Subcutaneous abdominal adipose tissue (tissue), 5 donors: ENCODE data around the gene SHISA2.
A peak's percentile ranks its signal among the peaks of the same experiment; 100 is the strongest.

Experiments
- H3K27ac ChIP-seq: one replicate; pipeline ENCODE4 v1.7.0; 2013; ENCODE audit warnings: low read depth, mild to moderate bottlenecking, inconsistent platforms, low read length, moderate library complexity
- H3K27me3 ChIP-seq, 5 donors: one replicate each; pipeline ENCODE4 v1.7.0; 2013; ENCODE audit warnings: low read length in 5 of 5, inconsistent platforms in 1 of 5; ENCODE audit not compliant: control insufficient read depth in 5 of 5, insufficient read depth in 4 of 5
- H3K36me3 ChIP-seq, 5 donors: one replicate each; pipeline ENCODE4 v1.7.0; 2013; ENCODE audit warnings: low read length in 5 of 5; ENCODE audit not compliant: control insufficient read depth in 5 of 5, insufficient read depth in 5 of 5
- H3K4me1 ChIP-seq, 5 donors: one replicate each; pipeline ENCODE4 v1.7.0; 2013; ENCODE audit warnings: low read length in 5 of 5, mild to moderate bottlenecking in 3 of 5, moderate library complexity in 1 of 5; ENCODE audit not compliant: control insufficient read depth in 5 of 5, insufficient read depth in 5 of 5
- H3K4me3 ChIP-seq, 5 donors: one replicate each; pipeline ENCODE4 v1.7.0; 2013; ENCODE audit warnings: low read length in 5 of 5, low read depth in 1 of 5
- H3K9ac ChIP-seq, 5 donors: one replicate each; pipeline ENCODE4 v1.7.0; 2013; ENCODE audit warnings: low read length in 5 of 5, mild to moderate bottlenecking in 4 of 5, moderate library complexity in 3 of 5
- H3K9me3 ChIP-seq, 5 donors: one replicate each; pipeline ENCODE4 v1.7.0; 2013; ENCODE audit warnings: low read length in 5 of 5; ENCODE audit not compliant: control insufficient read depth in 5 of 5
- donor health status: healthy.
- donor health status: healthy.
- donor health status: healthy.
- donor health status: healthy.
- donor health status: healthy.

Gene SHISA2

DNA sequence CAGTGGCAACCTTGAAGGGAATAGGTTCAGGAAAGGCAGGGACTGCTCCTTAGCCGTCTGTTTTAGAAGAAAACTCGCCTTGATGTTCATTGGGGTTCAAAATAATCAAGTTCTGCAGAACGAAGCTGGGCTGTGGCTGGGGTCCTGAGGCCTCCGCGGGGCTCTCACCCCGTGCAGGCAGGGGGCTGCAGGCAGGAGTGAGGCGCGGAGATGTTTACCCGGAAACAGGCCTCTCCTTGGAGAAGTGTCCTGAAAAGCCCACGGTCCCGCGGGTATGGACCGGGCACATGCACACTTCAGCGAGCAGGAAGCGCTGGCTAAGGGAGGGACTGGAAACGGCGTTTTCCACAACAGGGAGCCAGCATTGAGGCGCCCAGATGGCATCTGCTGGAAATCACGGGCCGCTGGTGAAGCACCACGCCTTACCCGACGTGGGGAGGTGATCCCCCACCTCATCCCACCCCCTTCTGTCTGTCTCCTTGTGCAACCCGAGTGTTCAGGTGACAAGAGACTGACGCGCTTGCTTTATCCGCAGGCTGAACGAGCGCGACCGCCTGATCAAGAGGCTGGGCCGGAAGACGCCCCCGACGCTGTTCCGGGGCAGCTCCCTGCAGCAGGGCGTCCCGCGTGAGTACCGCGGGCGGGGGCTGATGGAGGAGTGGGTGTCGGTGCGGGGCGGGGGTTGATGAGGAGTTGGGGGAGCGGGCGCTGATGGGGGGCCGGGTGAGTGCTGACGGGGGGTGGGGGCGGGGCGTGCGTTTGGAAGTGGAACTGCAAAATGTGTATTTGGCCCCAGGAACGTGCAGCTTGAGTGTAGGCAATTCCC, 39.6 kb downstream of the SHISA2 start:
- no peak overlapping the region for H3K27ac ChIP-seq
- no peaks in the 10 kb centered on the region for H3K36me3 ChIP-seq
- H3K9ac ChIP-seq: peak overlapping the region in 1 of 5 donors; percentile 57
- peaks cover 0 to 24% (median 19%) of the 10 kb centered on the region in 5 donors for H3K4me1 ChIP-seq
- peaks cover 0 to 6% (median 0%) of the 10 kb centered on the region in 5 donors for H3K9me3 ChIP-seq
- peaks cover 0 to 13% (median 3%) of the 10 kb centered on the region in 5 donors for H3K27me3 ChIP-seq
- H3K4me3 ChIP-seq: peak overlapping the region; percentile 60 to 75 (median 74)

DNA sequence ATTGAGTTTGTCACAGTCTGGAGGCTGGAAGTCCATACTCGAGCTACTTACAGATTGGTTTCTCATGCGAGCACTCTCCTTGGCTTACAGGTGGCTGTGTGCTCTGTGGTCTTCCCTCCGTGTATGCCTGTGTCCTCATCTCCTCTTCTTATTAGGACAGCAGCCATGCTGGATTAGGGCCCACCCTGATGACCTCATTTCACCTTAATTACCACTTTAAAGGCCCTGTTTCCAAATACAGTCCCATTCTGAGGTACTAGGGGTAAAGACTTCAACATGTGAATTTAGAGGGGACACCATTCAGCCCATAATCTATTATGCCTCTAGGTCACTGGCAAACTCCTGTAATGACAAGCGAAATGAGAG, 40.6 kb downstream of the SHISA2 start:
- Histone ChIP-seq H3K9me3 (peaks cover 0 to 6% (median 2%) of the 10 kb centered on the region in 5 donors), H3K27me3 (peaks cover 0 to 13% (median 3%) of the 10 kb centered on the region in 5 donors), H3K4me3 (no peak overlapping the region), H3K36me3 (no peaks in the 10 kb centered on the region), H3K9ac (no peak overlapping the region), H3K4me1 (peaks cover 0 to 14% (median 12%) of the 10 kb centered on the region in 5 donors), H3K27ac (no peak overlapping the region)

DNA sequence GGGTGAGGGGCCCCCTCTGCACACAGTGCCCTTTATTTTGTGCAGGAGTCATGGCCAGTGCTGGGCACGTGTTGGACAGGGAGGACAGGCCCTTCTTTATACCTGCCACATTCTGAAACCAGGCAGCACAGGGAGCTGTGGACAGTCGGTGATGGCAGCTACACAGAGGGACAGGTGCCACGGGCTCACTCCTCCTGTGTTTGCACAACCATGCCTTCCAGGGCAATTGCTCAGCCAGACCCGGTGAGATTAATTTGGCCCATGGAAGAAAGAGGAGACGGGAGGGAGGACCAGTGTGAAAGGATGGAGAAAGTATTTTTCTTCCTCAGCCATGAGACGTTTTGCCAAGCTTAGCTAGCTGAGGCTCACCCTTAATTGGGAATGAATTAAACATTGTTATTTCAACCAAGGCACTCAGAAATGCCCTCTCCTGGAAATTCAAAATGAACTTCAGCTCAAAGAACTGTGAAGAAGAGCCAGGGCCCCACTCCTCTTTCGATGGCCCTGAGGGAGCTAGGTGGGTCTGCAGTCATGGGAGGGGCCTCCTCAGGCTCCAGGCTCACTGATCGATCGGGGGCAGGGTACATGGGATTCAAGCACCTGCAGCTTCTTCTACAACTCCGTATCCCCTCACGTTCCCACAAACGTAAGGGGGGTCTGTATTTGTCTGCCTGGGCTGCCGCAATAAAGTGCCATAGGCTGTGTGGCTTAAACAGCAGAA, 41.2 kb downstream of the SHISA2 start:
- no peak overlapping the region for H3K9ac ChIP-seq
- no peak overlapping the region for H3K4me3 ChIP-seq
- no peak overlapping the region for H3K27ac ChIP-seq
- H3K9me3 ChIP-seq: peaks cover 0 to 6% (median 2%) of the 10 kb centered on the region in 5 donors
- peaks cover 0 to 9% (median 8%) of the 10 kb centered on the region in 5 donors for H3K4me1 ChIP-seq
- H3K27me3 ChIP-seq: peaks cover 0 to 13% (median 3%) of the 10 kb centered on the region in 5 donors
- no peaks in the 10 kb centered on the region for H3K36me3 ChIP-seq

DNA sequence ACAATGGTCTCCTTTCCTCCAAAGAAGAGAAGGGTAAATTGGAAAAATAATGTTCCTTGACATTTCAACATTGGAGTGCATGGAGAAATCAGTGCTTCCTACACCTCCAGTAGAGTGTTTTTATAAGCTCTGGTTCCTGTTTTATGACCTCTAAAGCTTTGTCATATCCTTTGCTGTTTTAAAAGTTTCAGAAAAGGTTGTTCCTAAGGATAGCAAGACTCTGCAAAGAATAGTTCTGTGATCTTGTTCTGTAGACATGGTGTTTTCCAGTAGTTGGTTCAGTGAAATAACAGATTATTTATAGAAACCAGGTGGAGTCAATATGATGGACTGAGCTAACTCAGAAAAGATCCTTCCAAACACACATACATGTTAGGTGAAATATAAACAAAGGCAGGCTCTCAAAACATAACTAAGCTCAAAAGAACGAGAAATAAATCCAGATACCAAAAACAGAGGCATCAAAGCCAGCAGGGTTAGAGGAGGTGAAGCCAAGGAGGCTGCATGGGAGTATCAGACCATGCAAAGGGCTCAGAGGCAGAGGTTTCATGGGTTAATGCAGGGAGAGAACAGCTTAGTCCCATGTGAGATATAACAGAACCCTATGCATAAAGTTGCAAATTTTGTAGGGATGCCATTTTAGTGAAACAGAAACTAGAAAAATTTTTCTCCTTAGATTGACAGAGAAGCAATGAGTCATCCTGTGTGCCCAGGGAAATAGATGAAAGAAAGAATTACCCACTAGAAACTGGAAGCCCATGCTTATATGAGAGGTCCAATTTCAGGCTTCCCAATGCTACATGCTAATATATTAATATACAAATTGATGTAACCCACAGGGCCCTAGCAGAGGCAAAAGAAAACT, 44.3 kb downstream of the SHISA2 start:
- no peak overlapping the region for H3K27ac ChIP-seq
- H3K4me3 ChIP-seq: no peak overlapping the region
- peaks cover 0 to 6% (median 6%) of the 10 kb centered on the region in 5 donors for H3K4me1 ChIP-seq
- H3K9me3 ChIP-seq: peaks cover 0 to 2% (median 0%) of the 10 kb centered on the region in 5 donors
- H3K27me3 ChIP-seq: peaks cover 0 to 6% (median 3%) of the 10 kb centered on the region in 5 donors
- no peaks in the 10 kb centered on the region for H3K36me3 ChIP-seq
- no peak overlapping the region for H3K9ac ChIP-seq
